Amniotic epithelial cell (primary cell): Measurements from ENCODE around the gene FCSK.

Experiments used
- DNase-seq: peaks from one replicate; pipeline ENCODE4 v3.0.0-alpha.2; 2010; ENCODE audit warnings: low read depth

FCSK gene

DNA sequence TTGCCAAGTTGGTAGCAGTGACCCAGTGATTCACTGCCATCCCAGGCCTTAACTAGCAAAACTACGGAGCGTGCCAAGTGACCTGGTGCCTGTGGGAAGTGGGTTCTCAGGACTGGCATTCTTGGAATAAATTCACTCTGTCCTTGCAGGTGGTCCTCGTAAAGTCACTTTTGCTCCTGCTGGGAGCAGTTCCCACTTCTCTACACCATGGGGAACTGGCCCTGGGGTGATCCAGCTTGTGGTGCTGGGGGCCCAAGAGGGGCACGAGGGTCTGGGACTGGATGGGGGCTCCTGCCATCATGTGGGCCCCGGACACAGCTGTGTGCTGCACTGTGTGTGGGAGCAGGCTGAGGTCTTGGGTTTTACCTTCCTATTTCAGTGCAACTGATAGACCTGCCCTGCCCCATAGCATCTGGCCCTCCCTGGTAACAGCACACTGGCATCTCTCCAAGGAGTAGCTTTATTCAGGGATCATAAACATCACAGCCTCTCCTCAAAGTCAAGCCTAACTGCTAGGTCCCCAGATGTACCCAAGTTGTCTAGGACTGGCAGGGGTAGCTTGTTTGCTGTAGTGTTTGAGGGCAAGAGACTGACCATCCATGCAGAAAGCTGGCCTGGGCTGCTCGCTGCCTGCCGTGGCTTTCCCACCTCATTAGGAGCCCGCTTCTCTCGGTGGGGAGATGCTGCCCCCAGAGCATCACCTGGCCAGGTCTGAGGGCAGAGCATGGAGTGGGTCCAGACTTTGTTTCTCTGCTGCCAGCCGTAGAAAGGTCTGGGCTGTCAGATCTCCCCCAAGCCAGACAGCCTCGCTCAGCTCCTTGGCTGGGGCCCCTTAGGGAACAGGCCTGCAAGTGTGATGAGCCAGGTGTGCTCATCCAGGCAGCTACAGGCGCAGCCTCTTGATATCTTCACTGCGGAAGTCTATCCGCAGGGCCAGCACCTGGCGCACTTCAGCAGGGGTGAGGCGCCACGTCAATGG is 26.0 kb downstream of the FCSK start:
- DNase-seq: no peak

DNA sequence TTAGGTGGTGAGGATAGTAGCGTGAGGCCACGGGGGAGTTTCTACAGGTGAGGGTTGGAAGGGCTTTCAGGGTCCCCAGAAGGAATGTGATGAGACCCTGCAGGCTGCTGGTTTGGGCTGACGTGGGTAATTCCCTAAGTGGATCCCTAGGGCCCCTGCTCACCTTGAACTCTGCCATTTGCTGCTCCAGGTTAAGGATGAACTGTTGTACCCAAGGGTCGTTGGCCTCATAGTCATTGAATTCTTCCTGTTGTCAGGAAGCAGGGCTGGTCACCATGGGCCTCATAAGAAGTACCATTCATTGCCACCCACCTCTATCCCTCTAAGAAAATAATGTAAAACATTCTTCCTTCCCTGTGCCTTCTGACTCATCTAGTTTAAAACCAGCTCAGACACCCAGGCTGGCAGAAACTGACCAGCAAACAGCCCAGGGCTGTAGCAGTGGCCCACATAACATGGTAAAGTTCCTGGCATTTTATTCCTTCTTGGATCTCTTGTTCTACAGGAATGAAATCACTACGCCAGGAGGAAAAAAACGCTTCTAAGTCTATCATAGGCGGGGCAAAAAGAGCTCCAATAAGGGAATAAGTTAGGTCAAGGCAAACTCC is 27.6 kb downstream of the FCSK start:
- DNase-seq: no peak

DNA sequence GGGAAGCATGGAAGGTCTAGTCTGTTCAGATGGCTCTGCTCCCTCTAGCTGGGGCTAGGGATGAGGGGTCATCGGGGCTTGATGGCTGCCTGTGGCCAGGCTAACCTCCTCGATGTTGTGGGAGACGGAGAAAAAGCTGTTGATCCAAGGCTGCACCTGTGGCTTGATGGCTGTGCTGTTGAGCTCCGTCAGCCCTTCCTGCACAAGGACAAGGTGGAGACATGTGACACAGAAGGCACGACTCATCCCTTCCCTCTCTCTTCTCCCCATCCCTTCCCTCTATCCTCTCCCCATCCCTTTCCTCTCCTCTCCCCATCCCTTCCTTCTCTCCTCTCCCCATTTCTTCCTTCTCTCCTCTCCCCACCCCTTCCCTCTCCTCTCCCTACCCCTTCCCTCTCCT is 28.2 kb downstream of the FCSK start:
- no peak for DNase-seq

DNA sequence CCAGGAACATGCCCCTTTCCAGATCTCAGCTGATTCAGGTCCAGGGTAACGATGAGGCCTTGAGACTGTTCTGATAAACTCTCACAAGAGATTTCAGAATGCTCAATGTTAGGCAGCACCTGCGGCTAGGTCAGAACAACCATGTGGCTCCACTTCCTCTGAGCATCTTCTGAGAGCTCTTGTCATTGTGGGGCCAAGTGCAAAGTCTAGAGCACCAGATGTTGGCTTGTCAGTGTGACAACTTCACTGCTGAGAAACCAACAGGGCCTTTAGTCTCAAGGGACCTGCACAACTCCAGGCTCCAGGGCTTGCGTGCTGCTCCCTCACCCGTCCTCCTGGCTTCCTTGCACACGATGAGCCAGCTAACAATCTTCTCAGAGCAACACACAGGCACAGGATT is 29.0 kb downstream of the FCSK start:
- DNase-seq: no peak

DNA sequence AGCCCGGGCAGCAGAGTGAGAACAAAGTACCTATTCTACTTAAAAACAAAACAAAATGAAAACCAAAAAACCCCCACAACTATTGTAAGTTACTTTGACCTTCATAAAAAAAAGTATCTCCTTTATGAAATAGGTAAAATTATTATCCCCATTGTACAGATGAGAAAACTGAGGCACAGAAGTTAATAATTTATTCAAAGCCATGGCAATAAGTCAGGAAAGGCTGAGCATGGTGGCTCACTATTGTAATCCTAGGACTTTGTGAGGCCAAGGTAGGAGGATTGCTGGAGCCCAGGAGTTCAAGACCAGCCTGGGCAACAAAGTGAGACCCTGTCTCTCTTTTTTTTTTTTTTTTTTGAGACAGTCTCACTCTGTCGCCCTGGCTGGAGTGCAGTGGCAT is 30.5 kb downstream of the FCSK start:
- no peak for DNase-seq

DNA sequence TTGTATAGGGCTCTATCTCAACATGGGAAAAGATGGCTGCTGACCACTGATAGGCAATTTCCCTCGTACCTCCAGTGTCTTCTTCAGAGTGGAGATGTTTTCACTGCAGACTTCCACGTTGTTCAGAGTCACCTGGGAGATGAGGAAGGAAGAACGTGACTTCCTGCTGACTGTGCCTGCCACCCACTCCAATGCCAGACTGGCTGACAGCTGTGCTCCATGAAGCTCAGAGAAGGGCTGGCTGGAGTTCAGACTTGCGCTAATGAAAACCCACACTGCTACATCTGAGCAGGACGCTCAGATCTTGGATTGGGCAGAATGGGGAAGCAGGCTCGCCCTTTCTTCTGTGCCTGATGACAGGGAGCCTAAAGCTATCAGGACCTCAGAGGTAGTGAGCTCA is 35.9 kb downstream of the FCSK start:
- no peak for DNase-seq

DNA sequence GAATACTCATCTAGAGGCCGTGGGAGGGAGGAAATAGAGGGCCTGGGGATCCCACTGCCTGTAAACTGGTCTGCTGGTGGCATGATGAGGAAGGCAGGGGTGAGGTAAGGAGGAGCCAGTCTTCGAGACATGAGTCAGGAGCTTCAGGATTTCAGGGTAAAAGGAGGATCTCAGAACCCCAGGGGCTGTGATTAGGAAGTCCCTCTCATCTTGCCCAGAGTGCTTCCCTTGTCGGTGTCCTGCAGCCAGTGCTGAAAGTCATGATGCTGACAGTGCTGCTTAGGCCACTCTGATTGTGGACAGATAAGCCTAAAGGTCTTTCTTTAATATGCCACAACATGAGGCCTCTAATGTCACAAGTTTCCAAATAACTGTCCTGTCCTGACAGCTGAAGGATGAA is 39.4 kb downstream of the FCSK start:
- no peak for DNase-seq

DNA sequence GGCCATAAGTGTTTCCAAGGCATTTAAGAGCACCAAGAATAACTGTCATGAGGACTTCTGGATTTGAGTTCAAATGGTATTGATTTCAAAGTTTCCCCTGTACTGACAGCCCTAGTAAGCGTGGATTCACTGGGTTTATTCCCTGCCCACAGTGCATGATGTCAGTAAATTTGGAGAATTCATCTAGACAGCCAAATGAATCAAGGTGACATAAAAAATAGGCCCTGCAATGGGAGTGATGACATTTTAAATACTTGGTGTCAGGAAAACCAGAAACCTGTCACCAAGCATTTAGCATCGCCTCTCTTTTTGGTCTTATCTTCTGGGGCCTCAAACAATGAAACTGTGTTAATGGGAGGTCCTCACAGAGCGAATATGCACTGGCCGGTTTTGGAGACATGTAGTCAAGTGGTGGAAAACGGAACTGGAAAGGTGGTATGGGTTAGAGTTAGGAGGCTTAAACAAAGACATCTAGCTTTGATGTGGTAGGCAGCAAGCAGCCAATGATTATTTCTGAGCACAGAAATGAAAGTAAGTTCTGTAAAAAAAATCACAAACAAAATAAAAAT is 39.9 kb downstream of the FCSK start:
- no peak for DNase-seq

DNA sequence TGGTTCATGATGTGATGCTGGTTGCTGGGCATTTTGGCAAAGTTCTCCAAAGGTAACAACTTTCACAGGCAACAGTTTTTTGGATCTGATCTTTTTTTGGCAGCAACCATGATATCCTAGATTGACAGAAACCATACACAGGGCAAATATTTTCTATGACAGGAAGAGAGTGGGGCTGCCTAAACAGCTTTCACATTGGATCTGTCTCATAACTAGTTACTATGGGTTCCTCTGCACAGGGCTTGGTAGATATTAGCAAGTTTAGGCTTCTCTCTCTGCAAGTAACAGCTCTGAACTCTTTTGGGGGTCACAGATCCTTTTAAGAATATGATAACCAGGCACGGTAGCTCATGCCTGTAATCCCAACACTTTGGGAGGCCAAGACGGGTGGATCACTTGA is 40.4 kb downstream of the FCSK start:
- DNase-seq: no peak

DNA sequence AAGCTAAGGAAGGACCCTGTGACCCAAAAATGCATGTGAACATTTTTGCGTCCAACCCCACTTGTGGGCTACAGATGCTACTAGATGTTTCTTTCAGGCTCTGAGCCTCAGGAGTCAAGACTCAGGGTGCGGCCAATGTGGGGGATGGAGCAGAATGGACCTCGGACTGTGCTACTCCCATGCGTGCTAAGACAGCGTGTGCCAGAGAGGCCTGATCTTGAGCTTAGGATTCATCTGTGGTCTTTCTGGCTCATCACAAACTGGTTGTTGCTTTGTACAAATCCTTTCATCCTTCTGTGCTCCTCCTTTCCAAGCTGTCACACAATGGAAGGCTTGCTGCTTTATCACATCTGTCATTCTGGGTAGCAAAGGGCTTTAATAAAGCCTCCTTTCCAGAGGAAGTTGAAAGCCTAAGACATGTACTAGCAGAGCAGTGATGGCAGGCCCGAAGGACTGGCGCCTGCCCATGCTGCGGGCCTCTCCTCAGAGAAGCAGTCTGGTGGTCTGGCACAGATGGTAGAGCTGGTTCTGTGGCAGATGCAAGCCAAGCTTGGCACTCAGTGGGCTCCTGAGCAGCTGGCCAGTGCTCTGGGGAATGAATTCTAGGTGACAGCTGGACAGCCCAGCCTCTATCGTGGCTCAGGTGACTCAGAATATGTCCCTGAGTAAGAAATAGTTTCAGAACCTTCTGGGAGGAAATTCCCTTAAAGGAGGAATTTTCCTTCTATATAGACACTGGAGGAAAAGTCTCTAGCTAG is 41.2 kb downstream of the FCSK start:
- no peak for DNase-seq

DNA sequence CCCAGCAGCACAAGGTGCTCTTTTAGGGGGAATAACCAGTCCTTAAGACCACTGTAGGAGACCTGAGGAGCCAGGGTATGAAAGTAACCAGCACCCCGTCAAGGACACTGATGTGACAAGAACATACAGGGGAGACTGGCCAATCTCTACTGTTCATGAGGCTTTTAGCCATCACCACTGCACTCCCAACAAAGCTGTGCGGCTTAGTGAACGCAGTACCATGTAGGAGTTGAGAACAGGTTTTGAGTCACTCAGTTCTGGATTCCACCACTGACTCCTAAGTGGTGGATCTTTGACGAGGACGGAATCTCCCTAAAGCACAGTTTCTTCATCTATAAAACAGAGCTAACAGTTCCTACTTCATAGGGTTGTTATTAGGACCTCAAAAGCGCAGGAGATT is 42.1 kb downstream of the FCSK start:
- no peak for DNase-seq

DNA sequence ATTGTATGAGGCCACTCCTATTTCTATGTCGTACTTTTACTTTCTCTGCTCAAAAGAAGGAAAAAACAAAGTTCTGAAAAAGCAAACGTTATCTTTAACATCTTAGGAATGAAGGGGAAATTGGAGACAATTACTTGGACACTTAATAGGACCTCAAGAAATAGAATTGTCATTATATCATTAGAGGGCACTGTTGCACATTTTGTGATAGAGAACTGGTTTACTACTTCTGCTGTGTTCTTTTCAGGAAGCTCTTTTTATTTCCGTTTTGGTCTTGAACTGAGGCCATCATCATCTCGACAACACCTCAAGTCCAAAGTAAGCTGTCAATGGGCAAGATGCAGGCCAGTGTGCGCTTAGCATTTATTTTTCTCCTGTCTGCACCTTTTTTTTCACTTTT is 54.4 kb downstream of the FCSK start:
- DNase-seq: no peak

DNA sequence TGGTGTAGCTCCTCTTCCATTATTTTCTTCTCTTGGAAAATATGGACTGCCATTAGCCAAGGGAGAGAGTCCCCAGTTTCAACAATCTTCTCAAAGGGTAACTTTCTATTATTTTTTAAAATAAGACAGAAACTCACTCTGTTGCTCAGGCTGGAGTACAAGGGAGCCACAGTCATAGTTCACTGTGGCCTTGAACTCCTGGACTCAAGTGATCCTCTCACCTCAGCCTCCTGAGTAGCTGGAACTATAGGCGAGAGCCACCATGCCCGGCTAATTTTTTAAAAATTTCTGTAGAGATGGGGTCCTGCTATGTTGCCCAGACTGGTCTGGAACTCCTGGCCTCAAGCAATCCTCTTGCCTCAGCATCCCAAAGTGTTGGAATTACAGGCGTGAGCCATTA is 55.8 kb downstream of the FCSK start:
- no peak for DNase-seq

DNA sequence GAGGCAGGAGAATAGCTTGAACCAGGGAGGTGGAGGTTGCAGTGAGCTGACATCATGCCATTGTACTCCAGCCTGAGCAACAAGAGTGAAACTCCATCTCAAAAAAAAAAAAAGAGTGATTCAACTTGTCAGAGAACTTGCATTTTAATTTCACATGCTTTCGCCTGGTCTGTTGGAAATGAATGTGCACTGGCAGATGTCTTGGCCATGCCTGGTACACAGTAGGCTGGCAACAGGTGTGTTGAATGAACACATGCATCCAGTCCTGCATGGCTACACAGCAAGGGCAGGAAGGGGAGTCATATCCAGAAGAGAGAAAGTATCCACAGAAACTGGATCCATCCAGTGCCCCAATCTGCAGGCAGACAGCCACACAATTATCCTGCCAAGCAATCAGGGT is 57.4 kb downstream of the FCSK start:
- no peak for DNase-seq

DNA sequence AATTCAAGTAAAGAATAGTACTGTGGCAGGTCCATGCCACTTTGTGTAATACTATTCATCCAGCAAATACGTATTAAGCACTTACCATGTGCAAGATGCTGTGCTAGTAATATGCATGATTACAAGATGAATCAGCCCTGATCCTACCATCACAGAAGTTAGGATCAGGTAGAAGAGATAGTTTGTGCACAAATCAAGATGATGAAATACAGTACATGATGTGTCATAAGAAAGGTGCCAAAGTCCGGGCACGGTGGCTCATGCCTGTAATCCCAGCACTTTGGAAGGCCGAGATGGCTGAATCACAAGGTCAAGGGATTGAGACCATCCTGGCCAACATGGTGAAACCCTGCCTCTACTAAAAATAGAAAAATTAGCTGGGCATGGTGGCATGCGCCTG is 58.1 kb downstream of the FCSK start:
- peak; percentile 83 for DNase-seq

DNA sequence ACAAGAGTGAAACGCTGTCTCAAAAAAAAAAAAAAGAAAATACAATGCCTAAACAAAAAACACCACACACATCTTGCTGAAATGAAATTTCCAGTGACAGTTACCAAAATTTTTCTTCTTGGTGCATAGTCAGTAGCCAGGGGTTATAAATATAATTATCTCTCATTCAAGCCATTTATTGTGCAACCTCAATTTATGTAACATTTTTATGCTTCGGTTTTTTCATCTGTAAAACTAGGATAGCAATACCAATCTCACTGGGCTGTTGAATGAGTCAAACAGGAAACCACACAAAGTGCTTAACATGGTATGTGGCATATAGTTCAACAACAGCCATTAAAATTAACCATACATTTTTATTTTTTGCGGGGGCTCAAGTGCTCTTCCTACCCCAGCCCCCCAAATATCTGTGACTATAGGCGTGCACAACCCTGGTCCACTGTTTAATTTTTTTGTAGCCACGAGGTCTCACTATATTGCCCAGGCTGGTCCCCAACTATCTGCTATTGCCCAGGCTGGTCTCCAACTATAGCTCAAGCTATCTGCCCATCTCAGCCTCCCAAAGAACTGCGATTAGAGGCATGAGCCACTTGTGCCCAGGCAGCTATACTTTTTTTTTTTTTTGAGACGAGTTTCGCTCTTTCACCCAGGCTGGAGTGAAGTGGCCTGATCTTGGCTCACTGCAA is 66.4 kb downstream of the FCSK start:
- peak; percentile 84 for DNase-seq

DNA sequence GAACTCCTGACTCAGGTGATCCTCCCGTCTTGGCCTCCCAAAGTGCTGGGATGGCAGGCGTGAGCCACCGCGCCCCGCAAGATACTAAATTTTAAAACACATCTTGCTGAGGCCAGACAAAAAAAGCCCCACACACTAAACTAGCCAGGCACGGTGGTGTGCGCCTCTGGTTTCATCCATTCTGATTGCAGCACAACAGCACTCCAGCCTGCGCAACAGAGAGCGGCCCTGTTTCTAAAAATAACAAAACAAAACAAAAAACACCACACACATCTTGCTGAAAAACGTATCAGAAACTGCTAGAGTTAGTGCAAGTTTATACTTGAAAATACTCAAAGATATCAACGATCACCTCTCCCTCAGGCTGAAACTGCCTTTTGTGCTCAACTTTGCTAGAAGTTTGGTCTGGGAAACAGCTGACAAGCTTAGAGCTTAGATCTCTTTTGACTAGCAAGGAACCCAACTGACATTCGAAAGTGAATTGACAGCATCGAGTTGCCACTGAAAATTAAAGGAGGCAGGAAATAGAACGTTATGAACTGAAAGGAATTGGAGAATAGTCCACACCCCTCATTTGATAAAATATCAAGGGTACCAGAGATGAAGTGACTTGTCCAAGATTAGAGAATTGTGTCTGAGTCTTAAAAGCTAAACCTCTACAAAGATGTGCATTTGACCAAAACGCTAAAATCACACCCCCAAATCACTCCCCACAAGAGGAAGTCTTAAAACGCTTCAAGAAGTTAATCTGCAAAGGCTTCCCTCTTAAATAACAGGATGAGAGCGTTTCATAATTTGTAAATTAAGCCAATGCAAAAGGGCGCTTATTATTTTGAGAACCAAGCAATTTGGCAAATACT is 68.1 kb downstream of the FCSK start:
- no peak for DNase-seq

DNA sequence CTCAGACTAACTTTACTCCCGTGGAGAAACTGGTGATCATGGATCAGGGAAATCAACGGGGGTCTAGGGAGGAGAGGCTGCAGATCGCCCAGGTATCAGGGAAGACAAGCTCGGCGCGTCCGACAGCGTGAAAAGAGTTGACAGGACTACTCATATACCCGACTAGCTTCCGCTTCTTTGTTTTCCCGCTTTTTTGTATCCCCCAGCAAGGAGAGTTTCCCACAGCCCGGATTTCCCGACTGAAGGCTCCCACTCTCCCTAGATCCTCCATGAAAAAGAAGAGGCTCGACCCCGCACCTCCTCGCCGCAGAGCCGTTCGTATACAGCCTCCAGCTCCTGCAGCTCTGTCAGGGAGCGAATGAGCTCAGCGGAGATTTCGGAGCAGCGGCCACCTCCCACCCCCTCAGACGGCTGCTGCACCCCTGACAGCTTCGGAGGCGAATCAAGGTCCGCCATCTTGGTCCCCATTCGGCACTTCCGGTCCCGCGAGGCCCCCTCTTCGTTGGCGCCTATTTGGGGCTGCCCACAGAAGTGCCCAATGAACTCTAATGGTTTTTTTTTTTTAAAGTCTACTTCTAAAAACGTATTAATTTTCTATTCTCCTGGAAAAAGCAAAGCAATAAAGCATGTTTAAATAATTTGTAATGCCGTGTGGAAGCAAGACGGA is 68.8 kb downstream of the FCSK start, which contains the start of gene COG4:
TSS of gene COG4 (minus strand) at position 479 of the 667 bp plus-strand sequence. CDS start at position 468, 11 bp downstream.
- DNase-seq: peak; percentile 71

DNA sequence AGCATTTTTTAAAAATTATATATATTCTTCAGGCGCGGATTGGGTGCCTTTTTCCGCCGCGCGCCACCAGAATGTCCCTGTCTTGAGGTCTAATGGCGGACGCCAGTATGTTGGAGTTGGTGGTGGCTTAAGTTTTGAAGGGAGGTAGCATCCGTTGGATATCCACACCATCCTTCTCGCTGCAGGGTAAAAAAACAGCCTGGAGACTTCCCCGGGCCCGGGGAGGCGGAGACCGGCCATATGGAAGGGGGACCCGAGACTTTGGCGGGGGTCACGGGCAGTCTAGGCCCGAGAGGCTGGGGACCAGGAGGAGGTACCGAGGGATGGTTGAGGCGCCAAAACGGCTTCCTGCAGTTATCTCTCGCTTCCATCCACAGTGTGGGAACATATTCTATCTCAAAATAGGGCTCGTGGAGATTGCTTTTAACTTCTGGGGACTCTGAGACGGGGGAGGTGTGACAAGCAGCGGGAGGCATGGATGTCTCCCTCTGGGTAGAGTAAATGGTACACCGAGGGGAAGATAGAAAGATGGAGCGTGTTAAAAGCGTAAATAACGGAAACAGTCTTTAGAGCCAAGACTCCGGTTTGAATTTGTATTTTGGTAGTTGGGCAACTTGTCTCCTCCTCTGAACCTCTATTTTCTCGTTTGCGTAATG is 69.5 kb downstream of the FCSK start, which contains the start of gene SF3B3:
TSS of gene SF3B3 (plus strand) at position 74 of the 656 bp plus-strand sequence. CDS start 2,841 bp downstream, outside the sequence.
- DNase-seq: peak; percentile 34
